Mesothelial cell of epicardium (in vitro differentiated cells): Measurements from ENCODE around the gene MAN1C1. TPM values are rescaled to one million over a fixed set of nuclear protein-coding genes. Genes with fewer than 3 reads are reported as not detected.

Source experiments
- DNase-seq, 2 experiments: peaks; one replicate each; pipeline ENCODE4 v3.0.0; 2021; ENCODE audit warnings: low spot score in 2 of 2; ENCODE audit not compliant: unreplicated experiment in 2 of 2
- H3K27ac Mint-ChIP-seq: 2 replicates; pipeline ENCODE4 v1.8.0; 2021; ENCODE audit warnings: mixed read lengths
- H3K27me3 Mint-ChIP-seq: 2 replicates; pipeline ENCODE4 v1.8.0; 2021; ENCODE audit warnings: low read depth, mixed read lengths
- H3K36me3 Mint-ChIP-seq: 2 replicates; pipeline ENCODE4 v1.8.0; 2021; ENCODE audit warnings: mixed read lengths
- H3K4me1 Mint-ChIP-seq: 2 replicates; pipeline ENCODE4 v1.8.0; 2021; ENCODE audit warnings: mixed read lengths
- H3K4me3 Mint-ChIP-seq: 2 replicates; pipeline ENCODE4 v1.8.0; 2021; ENCODE audit warnings: mild to moderate bottlenecking, moderate library complexity, mixed read lengths
- H3K9me3 Mint-ChIP-seq: 2 replicates; pipeline ENCODE4 v1.8.0; 2021; ENCODE audit warnings: mixed read lengths
- total RNA-seq: library from RNA; stranded (reverse); gene quantifications from 3 replicates; pipeline ENCODE4 v1.2.1, GENCODE V29; 2021
- TF ChIP-seq, protein P1 (sequence below): fragments of 200-600 bp; sonication (generic); IDR thresholded peaks from one replicate; pipeline ENCODE4 v1.5.0; 2021; ENCODE audit warnings: antibody characterized with exemption; ENCODE audit not compliant: unreplicated experiment

The MAN1C1 gene
- total RNA-seq, 1 donor from 2014 or later, result 3.2 TPM

DNA sequence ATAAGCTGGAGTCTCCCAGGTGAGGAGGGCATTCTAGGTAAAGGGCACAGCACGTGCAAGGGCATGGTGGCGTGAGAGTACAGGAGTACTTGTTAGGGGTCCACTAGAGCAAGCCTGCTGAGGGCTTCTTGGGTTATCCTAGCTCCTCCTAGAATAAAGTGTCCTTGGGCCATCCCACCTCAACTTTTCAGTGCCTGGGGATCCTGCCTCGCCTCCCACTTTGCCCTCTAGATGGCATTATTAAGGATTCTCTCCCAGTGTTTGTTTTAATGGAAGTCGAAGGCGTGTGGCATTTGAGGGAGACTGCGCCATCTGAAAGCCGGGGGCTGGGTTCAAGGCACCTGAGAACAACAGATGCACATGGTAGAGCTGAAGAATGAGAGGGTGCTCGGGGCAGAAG, 108.9 kb downstream of the MAN1C1 start:
- Mint-ChIP-seq H3K4me3 (no peak overlapping the region), H3K27me3 (peaks cover 34% of the 10 kb centered on the region), H3K9me3 (no peaks in the 10 kb centered on the region), H3K27ac (no peak overlapping the region), H3K4me1 (peaks cover 26% of the 10 kb centered on the region), H3K36me3 (no peaks in the 10 kb centered on the region)
- TF ChIP-seq, protein P1, sequence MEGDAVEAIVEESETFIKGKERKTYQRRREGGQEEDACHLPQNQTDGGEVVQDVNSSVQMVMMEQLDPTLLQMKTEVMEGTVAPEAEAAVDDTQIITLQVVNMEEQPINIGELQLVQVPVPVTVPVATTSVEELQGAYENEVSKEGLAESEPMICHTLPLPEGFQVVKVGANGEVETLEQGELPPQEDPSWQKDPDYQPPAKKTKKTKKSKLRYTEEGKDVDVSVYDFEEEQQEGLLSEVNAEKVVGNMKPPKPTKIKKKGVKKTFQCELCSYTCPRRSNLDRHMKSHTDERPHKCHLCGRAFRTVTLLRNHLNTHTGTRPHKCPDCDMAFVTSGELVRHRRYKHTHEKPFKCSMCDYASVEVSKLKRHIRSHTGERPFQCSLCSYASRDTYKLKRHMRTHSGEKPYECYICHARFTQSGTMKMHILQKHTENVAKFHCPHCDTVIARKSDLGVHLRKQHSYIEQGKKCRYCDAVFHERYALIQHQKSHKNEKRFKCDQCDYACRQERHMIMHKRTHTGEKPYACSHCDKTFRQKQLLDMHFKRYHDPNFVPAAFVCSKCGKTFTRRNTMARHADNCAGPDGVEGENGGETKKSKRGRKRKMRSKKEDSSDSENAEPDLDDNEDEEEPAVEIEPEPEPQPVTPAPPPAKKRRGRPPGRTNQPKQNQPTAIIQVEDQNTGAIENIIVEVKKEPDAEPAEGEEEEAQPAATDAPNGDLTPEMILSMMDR, result no peak
- no peak for DNase-seq

DNA sequence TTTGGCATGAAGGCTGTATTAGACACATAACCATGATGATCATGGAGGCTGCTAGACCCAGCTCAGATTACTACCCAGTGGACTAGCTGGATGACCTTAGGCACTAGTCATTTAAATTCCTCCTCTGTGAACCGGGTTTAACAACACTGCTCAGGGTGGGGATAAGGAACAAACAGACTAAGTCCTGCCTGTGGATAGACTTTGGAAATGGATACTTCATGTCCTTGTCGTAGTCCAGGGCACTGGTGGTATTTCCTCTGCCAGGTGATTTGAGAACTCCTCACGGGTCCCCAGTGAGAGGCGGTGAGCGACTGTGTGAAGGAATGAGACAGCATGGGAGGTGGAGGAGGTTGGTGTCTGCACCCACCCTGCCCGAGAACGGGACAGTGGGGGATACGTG, 110.5 kb downstream of the MAN1C1 start:
- peaks cover 30% of the 10 kb centered on the region for H3K27me3 Mint-ChIP-seq
- no peaks in the 10 kb centered on the region for H3K36me3 Mint-ChIP-seq
- peak overlapping the region; percentile 37 for H3K4me3 Mint-ChIP-seq
- peak overlapping the region; percentile 68 for H3K27ac Mint-ChIP-seq
- no peak for DNase-seq
- TF ChIP-seq, protein P1, result no peak
- peaks cover 26% of the 10 kb centered on the region for H3K4me1 Mint-ChIP-seq
- H3K9me3 Mint-ChIP-seq, result no peaks in the 10 kb centered on the region

DNA sequence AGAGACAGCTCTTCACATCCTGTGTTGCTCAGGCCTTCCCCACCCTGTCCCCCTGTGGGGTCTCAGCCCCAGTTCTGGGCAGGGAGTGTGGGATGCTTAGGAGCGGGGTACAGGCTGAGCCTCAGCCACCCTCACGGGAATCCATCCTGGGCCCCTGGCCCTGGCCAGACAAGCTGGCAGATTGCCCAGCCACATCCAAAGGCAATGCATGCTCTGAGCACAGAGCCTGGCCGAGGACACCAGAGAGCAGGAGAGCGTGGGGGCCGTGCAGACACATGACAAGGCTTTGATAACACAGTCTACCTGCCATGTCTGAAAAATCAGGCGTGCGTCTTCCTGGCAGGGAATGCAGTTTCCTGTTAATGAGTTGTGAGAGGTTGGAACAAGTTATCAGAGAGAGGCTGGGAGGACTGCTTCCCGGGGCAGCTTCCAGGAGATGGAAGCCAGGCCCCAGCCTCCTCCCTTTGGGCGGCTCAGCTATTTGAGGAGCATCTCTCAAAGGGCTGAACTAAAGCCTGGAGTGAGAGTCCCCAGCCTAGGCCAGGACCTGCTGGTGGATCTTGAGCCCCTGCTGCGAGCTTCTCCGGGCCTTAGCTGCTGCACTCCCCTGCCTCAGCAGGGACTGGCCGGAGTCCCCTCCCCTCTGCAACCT, 111.2 kb downstream of the MAN1C1 start:
- H3K36me3 Mint-ChIP-seq, result no peaks in the 10 kb centered on the region
- DNase-seq, result peak; percentile 49 to 75
- peaks cover 26% of the 10 kb centered on the region for H3K4me1 Mint-ChIP-seq
- H3K27ac Mint-ChIP-seq, result peak overlapping the region; percentile 68
- H3K27me3 Mint-ChIP-seq, result peaks cover 25% of the 10 kb centered on the region
- no peak overlapping the region for H3K4me3 Mint-ChIP-seq
- TF ChIP-seq, protein P1, result no peak
- no peaks in the 10 kb centered on the region for H3K9me3 Mint-ChIP-seq

DNA sequence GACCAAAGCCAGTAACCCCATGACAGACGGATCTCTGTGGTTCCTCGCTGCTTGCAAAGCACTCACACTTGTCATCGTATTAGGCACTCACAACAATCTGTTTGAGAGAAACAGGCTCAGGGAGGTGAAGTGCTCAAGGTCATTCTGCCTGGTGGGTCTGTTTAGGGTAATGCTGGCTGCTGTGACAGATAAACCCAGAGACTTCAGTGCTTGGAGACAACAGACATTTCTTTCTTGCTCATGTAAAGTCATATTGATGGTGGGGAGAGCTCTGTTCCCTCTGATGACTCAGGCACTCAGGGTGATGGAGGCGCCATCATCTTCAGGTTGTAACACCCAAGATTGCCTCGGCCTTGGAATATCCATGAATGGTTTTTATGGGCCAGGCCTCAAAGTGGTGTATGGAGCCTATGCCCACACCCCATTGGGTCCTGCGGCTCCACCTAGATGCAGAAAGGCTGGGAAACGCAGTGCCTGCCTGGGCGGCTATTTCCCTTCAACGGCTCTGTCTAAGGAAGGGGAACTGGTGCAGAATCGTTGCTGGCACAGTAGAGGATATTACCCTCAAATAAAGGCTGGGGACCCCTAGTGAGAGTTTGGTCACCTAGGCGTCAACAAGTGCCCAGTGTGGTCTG, 111.8 kb downstream of the MAN1C1 start:
- no peaks in the 10 kb centered on the region for H3K9me3 Mint-ChIP-seq
- H3K4me1 Mint-ChIP-seq, result peaks cover 26% of the 10 kb centered on the region
- TF ChIP-seq, protein P1, result no peak
- DNase-seq, result no peak
- peak overlapping the region; percentile 68 for H3K27ac Mint-ChIP-seq
- no peak overlapping the region for H3K4me3 Mint-ChIP-seq
- H3K27me3 Mint-ChIP-seq, result peaks cover 23% of the 10 kb centered on the region
- H3K36me3 Mint-ChIP-seq, result no peaks in the 10 kb centered on the region

DNA sequence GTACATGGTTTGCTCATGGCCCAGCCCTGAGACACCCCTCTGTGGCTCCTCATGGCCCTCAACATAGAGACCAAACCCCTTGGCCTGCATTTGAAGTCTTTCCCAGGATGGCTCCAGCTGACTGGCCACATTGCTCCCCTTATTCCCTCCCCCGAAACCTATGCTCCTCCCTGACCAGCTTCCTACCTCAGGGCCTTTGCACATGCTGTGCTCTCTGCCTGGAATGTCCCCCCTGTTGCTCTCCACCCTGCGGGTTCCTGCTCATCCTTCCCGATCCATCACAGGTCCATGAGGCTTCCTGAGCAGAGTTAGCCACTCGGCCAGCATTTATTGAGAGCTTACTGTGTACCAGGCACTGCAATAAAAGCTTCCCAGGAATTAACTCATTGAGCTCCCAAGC, 112.5 kb downstream of the MAN1C1 start:
- no peaks in the 10 kb centered on the region for H3K36me3 Mint-ChIP-seq
- no peak overlapping the region for H3K4me3 Mint-ChIP-seq
- peaks cover 20% of the 10 kb centered on the region for H3K27me3 Mint-ChIP-seq
- no peak overlapping the region for H3K27ac Mint-ChIP-seq
- no peak for DNase-seq
- peaks cover 26% of the 10 kb centered on the region for H3K4me1 Mint-ChIP-seq
- no peaks in the 10 kb centered on the region for H3K9me3 Mint-ChIP-seq
- TF ChIP-seq, protein P1, result no peak
